Stimulated activated CD8-positive, alpha-beta memory T cell treated with anti-CD3 and anti-CD28 coated beads, Interleukin-12 subunit alpha, Interleukin-12 subunit beta, amount 100 ng/mL, for 24 hours (primary cell): ENCODE measurements around the gene OPRD1.
"Not testable (repeated sequence)": the region's sequence is repeated elsewhere in the genome, so short reads cannot be mapped to it uniquely, and the experiment has no call there.

Source experiments
- DNase-seq: peaks from one replicate; pipeline ENCODE4 v3.0.0-alpha.2; 2020; ENCODE audit errors: extremely low read depth

OPRD1 gene

DNA sequence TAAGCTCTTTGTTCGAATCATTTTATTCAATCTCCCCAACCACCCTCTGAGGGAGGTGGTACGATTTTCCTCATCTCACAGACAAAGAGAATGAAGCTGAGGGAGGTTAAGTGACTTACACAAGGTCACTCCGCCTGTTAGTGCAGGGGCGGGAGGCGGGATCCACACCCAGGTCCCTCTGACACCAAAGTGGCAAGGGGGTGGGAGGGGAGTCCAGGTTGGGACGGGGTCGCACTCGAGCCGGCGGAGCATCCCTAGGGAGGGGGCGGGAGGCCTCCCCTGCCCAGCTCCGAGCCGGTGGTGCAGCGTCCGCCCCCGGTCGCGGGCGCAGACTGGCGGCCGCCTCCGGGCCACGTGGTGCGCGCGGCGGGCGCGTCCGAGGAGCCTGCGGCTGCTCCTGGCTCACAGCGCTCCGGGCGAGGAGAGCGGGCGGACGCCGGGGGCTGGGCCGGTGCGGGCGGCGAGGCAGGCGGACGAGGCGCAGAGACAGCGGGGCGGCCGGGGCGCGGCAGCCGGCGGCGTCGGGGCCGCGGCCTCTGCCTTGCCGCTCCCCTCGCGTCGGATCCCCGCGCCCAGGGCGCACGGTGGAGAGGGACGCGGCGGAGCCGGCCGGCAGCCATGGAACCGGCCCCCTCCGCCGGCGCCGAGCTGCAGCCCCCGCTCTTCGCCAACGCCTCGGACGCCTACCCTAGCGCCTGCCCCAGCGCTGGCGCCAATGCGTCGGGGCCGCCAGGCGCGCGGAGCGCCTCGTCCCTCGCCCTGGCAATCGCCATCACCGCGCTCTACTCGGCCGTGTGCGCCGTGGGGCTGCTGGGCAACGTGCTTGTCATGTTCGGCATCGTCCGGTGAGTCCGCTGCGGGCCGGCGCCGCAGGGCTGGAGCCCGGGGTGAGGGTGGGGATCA, at the start of gene OPRD1:
OPRD1 (plus strand) TSS at position 405 of the 903 bp plus-strand sequence; CDS start at position 619, 214 bp downstream.
- DNase-seq: no peak

DNA sequence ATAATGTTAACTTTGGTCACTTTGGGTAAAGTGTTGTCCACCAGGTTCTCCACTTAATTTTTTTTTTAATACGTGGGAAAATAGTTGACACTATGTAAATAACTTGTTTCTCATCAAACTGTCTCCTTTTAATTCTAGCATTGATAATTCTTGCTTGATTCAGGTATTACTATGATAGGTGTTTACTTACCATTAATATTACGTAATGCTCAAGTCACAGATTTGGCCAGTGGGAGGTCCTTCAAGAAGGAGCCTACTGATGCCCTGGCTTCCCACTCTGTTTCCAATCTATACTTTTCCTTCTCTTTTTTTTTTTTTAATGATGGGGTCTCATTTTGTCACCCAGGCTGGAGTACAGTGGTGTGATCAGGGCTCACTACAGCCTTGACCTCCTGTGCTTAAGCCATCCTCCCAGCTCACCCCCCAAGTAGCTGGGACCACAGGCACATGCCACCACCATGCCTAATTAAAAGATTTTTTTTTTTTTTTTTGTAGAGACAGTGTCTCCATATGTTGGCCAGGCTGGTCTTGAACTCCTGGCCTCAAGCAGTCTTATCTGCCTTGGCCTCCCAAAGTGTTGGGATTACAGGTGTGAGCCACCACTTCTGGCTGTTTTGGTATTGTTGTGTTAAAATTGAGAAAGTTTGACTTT, 45.3 kb upstream of the OPRD1 start:
- DNase-seq: no peak

DNA sequence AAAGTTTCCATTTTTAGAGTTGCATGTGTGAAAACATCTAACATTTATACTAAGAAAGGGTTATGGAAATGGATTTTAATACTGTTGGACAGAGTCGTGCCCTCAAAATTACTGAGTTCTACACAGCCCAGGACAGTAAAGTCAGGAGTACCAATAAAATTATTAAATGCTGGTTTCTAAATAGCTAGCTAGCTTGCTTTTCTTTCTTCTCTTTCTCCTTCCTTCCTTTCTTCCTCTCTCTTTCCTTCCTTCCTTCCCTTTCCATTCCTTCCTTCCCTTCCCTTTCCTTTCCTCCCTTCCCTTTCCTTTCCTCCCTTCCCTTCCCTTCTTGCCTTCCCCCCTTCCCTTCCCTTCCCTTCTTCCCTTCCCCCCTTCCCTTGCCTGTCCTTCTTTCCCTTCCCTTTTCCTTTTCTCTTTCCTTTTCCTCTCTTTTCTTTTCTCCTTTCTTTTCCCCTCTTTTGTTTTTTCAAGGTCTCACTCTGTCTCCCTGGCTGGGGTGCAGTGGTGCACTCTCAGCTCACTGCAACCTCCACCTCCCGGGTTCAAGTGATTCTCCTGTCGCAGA, 41.3 kb upstream of the OPRD1 start:
- no peak for DNase-seq

DNA sequence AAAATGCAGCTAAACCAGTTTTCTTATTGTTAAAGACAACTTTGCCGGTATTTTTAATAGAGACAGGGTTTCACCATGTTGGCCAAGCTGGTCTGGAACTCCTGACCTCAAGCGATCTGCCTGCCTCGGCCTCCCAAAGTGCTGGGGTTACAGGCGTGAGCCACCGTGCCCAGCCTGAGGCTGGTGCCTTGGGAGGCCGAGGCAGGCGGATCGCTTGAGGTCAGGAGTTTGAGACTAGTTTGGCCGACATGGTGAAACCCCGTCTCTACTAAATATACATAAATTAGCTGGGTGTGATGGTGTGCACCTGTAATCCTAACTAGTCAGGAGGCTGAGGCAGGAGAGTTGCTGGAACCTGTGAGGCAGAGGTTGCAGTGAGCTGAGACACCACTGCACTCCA, 40.0 kb upstream of the OPRD1 start:
- not testable (repeated sequence) for DNase-seq

DNA sequence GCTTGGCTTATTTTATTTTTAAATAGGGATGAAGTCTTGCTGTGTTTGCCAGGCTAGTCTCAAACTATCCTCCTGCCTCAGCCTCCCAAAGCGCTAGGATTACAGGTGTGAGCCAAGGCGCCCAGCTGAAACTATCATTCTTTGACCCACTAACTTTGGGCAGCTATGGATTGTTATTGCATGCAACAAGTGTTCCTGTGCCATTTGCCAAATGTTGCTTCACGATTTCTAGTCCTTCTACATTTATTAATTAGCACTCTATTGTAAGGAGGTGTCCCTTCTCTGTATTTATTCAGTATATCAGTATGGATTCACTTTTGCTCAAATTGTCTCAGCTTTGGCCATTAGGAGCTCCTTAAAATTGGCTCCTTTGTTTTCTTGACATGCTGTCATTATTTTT, 38.9 kb upstream of the OPRD1 start:
- DNase-seq: no peak

DNA sequence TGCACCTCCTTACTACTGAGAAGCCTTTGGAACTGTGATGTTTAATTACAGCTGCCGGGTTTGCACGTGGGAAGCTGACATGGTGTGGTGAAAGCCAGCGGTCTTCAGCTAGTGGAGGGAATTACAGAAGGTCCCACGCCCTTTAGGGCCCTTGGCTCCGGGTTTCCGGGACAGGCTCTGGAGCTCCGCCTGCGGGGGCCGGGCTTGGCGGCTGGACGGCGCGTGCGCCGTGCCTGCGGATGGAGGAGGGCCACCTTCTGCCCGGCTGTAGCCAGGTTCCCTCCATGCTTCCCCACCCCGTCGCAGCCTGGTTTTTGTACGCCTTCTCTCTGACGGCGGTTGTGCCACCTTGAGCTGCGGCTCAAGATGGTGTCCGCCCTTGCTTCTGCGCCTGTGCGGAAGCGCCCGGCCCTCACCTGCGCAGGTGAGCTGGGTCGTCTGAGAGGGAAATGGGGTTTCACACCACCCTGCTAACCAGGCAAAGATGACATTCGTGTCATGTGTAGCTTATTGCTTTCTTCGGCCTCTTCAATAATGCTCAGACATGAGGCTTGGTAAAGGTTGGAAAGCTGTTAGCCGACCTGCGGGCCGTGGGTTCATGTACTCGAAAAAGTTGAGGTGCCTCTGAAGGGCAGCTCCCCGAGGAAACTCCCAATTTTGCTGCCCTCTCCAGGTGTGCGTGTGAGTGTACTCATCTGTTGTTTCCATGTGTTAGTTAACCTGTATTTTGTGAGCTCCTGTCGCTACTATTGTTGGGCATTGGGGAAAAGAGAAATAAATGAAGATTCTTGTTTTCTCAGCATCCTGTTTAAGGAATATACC, 36.6 kb upstream of the OPRD1 start:
- peak; percentile 28 for DNase-seq

DNA sequence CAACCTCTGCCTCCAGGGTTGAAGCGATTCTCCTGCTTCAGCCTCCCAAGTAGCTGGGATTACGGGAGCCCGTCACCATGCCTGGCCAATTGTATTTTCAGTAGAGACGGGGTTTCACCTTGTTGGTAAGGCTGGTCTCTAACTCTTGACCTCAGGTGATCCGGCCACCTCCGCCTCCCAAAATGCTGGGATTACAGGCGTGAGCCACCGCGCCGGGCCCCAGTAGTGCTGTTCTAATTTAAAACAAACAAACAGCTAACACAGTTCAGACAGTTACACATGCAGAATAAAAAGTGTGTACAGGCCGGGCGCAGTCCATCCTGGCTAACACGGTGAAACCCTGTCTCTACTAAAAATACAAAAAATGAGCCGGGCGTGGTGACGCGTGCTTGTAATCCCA, 35.6 kb upstream of the OPRD1 start:
- DNase-seq: no peak

DNA sequence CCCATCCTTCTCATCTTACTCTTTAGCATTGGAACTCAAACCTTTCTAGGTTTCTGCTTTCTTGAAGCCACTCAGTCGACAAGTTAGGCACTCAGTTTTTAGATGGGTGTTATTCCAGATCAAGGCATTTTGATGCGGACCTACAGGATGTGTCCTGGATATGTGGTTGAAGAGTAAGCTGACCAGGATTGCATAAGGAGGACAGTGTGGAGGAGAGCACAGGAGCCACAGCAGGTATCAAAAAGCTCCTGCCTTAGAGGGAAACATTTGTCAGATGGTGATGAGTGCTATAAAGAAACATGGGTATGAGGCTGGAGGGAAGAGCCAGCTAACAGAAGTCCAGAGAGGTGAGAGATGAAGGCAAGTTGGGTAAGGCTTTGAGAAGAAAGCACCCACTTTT, 33.9 kb upstream of the OPRD1 start:
- no peak for DNase-seq

DNA sequence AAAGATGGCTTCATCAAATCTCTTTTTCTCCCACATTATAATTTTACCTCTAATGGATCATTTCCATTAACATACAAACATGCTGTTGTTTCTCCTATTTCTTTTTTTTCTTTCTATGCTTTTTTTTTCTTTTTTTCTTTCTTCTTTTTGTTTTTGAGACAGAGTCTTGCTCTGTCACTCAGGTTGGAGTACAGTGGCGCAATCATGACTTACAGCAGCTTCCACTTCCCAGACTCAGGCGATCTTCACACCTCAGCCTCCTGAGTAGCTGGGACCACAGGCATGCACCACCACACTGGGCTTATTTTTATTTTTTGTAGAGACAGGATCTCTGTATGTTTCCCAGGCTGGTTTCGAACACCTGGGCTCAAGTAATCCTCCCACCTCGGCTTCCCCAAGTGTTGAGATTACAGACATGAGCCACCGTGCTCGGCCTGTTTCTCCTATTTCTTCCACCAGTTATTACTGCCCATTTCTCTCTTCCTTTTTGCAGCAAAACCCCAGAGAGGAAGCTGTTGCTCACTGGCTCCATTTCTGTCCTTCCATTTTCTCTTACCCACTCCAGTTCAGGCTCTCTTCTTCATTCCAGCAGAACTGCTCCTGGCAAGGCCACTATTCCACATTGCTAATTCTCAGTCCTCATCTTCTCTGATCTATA, 32.1 kb upstream of the OPRD1 start:
- DNase-seq: no peak

DNA sequence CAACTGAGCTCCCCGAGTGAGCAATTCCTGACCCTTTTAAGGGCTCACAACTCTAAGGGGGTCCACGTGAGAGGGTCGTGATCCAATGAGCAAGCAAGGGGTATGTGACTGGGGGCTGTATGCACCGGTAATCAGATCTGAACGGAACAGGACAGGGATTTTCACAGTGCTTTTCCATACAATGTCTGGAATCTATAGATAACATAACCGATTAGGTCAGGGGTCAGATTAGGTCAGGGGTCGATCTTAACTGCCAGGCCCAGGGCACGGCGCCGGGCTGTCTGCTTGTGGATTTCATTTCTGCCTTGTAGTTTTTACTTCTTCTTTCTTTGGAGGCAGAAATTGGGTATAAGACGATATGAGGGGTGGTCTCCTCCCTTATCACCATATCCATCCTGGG, 30.7 kb upstream of the OPRD1 start:
- DNase-seq: no peak

DNA sequence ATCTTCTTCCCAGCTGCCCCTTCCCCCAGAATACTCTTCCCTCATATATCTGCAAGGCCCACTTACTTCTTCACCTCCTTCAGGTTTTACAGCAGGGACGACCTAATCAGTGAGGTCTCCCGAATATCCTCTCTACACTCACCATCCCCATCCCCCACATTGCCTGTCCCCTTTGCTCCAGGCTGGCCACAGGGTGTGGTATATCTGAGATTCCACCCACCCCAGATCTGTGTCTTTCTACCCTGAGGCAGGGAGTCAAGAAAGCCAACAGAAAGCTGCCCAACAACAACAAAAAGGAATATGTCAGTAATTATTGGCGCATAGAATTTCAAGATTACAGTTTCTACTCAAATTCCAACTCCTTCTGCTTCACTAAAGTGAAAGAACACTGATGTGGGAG, 30.0 kb upstream of the OPRD1 start:
- no peak for DNase-seq

DNA sequence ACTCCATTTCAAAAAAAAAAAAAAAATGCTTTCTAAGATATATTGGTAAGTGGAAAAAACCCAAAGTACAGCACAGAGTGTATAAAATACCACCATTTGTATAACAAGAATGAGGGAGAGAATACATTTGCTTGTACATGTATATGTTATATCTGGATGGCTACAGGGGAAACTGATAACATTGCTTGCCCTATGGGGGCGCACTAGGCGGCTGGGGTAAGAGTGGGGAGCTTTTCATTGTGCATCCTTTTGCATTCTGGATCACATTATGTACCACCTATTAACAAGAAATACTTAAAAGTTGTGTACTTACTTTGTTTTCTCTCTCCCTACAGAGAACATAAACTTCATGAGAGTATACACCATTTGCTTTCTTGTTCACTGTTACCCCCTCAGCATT, 28.6 kb upstream of the OPRD1 start:
- DNase-seq: no peak

DNA sequence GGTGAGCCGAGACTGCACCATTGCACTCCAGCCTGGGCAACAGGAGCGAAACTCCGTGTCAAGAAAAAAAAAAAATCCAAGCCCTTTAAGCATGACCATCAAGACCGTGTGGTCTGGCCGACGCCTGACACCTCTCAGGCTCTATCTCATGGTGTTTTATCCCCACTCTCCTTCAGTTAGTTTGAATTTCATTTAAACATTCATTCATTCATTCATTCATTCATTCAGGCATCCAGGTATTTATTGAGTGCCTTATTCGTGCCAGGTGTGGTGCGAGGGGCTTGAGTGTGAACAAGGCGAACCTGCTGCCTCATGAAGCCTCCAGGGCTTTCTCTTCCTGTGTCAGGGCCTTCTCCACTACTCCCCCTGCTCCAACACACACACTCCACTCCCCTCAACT, 22.6 kb upstream of the OPRD1 start:
- no peak for DNase-seq

DNA sequence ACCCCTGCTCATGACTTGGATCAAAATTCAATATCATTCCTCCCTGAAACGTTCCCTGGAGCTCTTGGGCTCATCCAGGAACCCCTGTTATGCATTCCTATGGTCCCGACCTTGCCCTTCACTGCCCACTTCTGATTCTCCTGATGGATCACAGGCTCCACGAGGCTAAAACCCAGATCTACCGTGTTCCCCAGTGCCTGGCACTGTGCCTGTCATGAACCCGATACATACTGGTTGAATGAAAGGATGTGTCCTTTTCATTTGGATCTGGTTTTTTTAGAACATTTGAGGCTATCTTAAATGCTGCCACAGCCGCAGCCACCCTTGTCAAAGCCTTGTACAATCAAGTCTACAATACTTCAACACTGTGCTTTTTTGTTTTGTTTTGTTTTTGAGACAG, 22.2 kb upstream of the OPRD1 start:
- no peak for DNase-seq

DNA sequence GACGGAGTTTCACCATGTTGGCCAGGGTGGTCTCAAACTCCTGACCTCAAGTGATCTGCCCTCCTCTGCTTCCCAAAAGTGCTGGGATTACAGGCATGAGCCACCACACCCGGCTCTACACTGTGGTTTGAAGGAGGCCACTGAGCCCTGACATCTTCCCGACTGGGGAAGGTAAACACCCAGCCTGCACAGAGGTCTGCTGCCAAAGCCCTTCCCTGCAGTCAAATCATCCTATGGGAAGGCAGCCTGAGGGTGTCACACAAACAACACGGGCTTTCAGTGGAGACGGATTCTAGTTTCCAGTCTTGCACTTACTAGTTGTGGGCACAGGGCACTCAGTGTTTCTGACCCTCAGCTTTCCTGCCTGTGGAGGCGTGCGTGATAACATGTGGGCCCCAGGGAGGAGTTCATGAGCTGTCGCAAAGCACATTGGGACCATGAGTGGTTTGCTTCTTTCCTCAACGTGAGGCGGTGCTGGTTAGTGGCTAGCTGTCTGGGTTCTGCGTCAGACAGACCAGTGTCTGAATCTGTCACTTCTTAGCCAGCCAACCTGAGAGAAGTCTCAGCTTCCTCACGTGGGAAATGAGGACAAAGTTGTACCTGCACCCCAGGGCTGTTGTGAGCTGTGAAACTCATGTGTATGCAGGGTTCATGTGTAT, 21.5 kb upstream of the OPRD1 start:
- no peak for DNase-seq

DNA sequence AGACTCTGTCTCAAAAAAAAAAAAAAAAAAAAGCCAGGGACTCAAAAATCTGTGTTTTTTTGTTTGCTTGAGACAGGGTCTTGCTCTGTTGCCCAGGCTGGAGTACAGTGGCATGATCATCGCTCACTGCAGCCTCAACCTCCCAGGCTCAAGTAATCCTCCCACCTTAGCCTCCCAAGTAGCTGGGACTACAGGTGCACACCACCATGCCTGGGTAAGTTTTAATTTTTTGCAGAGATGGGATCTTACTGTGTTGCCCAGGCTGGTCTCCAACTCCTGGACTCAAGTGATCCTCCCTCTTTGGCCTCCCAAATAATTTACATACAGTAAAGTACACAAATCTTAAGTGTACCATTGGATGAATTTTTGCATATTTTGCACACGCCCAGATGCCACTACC, 20.0 kb upstream of the OPRD1 start:
- not testable (repeated sequence) for DNase-seq

DNA sequence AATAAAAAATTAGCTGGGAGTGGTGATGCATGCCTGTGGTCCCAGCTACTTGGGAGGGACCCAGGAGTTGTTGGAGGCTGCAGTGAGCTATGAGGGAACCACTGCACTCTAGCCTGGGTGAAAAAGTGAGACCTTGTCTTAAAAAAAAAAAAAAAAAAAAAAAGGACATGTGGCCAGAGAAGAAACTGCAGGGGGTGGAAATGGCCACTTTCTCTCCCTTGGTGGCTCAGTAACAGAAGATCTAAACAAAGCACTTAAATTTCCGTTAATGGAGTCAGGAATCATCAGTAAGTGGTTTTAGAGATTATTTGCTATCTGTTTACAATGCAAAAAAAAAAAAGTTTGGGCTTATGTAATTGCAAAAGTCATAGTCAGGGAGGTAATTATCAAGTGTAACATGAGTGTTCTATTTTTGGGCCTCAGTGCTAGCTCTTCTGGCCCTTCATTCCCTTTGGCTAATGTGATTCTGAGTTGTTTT, 19.3 kb upstream of the OPRD1 start:
- DNase-seq: no peak

DNA sequence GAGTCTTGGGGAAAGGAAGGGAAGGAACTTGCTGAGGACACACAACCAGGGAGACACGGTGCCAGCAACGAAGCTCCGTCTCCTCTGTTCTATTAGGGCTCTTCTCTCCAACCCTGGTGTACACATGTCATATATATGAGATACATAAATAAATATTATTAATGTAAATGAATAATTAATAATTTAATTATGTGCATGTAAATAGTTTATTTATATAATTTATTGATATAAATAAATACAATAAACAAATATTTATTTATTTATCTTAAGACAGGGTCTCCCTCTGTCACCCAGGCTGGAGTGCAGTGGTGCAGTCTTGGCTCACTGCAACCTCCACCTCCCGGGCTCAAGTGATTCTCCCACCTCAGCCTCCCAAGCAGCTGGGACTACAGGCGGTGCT, 17.4 kb upstream of the OPRD1 start:
- not testable (repeated sequence) for DNase-seq

DNA sequence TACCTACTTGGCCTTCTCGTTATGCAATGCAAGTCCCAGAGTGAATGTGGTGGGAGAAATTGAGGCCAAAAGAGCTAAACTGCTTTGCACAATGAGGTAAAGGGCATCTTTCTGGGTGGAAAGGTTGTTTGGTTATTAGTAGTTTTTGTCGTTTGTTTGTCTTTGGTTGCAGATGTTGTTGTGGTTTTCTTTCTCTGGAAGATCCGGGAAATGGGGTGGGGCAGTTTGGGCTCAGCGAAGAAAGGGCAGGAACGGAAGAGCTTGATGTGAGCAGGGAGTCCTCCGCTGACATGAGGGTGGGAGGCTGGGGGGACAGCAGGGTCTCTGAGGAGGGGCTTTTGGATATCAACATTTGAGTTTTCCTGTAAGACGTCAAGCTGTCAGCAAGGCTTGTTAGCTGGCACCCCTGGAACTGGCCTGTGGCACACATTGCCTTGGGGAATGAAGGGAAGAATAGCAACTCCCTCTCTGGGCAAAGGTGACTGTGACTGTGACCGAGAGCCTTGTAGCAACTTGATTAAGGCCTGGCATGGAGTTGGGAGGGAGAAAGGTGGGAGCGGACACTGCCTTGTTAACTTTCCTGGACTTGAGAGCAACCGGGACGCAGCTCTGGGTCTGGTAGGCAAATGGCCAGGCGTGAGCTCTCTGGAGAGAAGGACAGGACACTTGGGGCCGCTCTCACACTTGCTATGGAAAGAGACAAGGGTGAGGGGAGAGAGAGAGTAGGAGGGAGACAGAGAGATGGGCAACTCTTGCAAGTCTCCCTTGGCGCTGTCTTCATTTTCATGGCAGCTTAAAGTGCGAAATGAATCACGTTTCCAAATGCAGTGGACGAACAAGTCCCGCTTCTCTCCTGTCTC, 15.4 kb upstream of the OPRD1 start:
- no peak for DNase-seq

DNA sequence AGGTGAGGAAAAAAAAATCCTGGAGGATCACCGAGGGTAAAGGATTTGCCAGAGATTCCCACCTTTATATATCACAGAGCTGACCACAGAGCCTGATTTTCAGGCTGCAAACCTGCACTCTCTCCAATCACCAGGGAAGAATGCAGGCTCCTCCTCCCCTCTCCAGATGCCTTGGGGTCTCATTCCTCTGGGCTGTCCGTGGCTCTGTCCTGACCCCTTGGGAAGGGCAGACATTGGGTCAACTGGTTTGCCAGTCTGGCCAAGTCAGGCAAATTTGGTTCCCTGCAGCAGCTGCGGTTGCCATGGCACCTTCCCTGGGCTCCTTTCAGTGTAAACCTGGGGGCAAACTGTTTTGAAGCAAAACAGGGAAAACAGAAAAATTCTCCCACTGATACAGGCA, 11.6 kb upstream of the OPRD1 start:
- DNase-seq: no peak
